Measurements from ENCODE around the gene SELENOO. TPM values are rescaled to one million over a fixed set of nuclear protein-coding genes. Genes with fewer than 3 reads are reported as not detected.

SELENOO gene
- total RNA-seq, 1 experiment from 2014 or later = 32.8 TPM

- Histone ChIP-seq H3K27ac (ENCODE audit: low read length) (no peak overlapping the region), H3F3A (ENCODE audit: low read length, unreplicated experiment) (no peaks in the 10 kb centered on the region), H3K27me3 (ENCODE audit: low read length) (no peaks in the 10 kb centered on the region), H3K4me2 (ENCODE audit: low read length) (no peak overlapping the region), H3K79me2 (ENCODE audit: low read length) (no peaks in the 10 kb centered on the region), H3K9me3 (ENCODE audit: low read length) (no peaks in the 10 kb centered on the region), H3K9ac (ENCODE audit: low read length) (no peak overlapping the region), H2AFZ (ENCODE audit: low read length) (no peak overlapping the region), H3K4me3 (ENCODE audit: low read length) (no peak overlapping the region), H4K20me1 (ENCODE audit: low read length) (no peaks in the 10 kb centered on the region), H3K36me3 (ENCODE audit: low read depth, low read length) (no peaks in the 10 kb centered on the region), H3K9me2 (replicated peaks; ENCODE audit: low read length) (no peaks in the 10 kb centered on the region), H3K4me1 (ENCODE audit: insufficient read depth, low read length) (no peaks in the 10 kb centered on the region)
- intact Hi-C loops (cut with micrococcal nuclease) = no loop called here
- BruUV-seq (replicated peaks) = no TSS peak
- no peak for ATAC-seq
- CTCF ChIA-PET = no interaction called here
- POLR2A ChIA-PET (ENCODE audit: unreplicated experiment) = no interaction called here
- TF ChIP-seq EZH2 (IDR thresholded peaks at IDR 0.05; ENCODE audit: low read length, unreplicated experiment) (no peak), CTCF (conservative IDR thresholded peaks at IDR 0.05; ENCODE audit: low read depth, low read length) (no peak), EZH2phosphoT487 (IDR thresholded peaks at IDR 0.05; ENCODE audit: borderline replicate concordance, low read length) (no peak)
- DNase-seq = no peak
Measured at GRCh38 chr22:50178871-50179869, 21.6 kb upstream of the SELENOO start.

GRCh38 chr22:50179937-50180726 is 20.7 kb upstream of the SELENOO start:
- Histone ChIP-seq H3K27me3 (ENCODE audit: low read length) (no peaks in the 10 kb centered on the region), H3K9ac (ENCODE audit: low read length) (no peak overlapping the region), H3K9me2 (replicated peaks; ENCODE audit: low read length) (no peaks in the 10 kb centered on the region), H4K20me1 (ENCODE audit: low read length) (no peaks in the 10 kb centered on the region), H3K79me2 (ENCODE audit: low read length) (no peaks in the 10 kb centered on the region), H3K4me2 (ENCODE audit: low read length) (no peak overlapping the region), H3K27ac (ENCODE audit: low read length) (no peak overlapping the region), H2AFZ (ENCODE audit: low read length) (no peak overlapping the region), H3K4me1 (ENCODE audit: insufficient read depth, low read length) (no peaks in the 10 kb centered on the region), H3K36me3 (ENCODE audit: low read depth, low read length) (no peaks in the 10 kb centered on the region), H3K4me3 (ENCODE audit: low read length) (no peak overlapping the region), H3K9me3 (ENCODE audit: low read length) (no peaks in the 10 kb centered on the region), H3F3A (ENCODE audit: low read length, unreplicated experiment) (no peaks in the 10 kb centered on the region)
- intact Hi-C loops (cut with micrococcal nuclease) = no loop called here
- ATAC-seq (no peak), DNase-seq (no peak)
- ChIA-PET CTCF (no interaction called here), POLR2A (ENCODE audit: unreplicated experiment) (no interaction called here)
- BruUV-seq (replicated peaks) = no TSS peak
- TF ChIP-seq CTCF (conservative IDR thresholded peaks at IDR 0.05; ENCODE audit: low read depth, low read length) = no peak
- no peak for TF ChIP-seq EZH2phosphoT487 (IDR thresholded peaks at IDR 0.05; ENCODE audit: borderline replicate concordance, low read length)
- TF ChIP-seq EZH2 (IDR thresholded peaks at IDR 0.05; ENCODE audit: low read length, unreplicated experiment) = no peak

All from PC-3 (cell line).